Testis (tissue), 2 donors: ENCODE measurements around the gene COPG1.

Experiments used
- POLR2A ChIP-seq: fragments of 450-650 bp; IDR thresholded peaks from one replicate; pipeline ENCODE4 v1.6.1; 2017; ENCODE audit warnings: antibody characterized with exemption, mild to moderate bottlenecking, moderate library complexity
- TF ChIP-seq, protein P1 (sequence below), 3 experiments: fragments of 450-650 bp in 2 of 3; fragments of 200-600 bp in 1 of 3; sonication (generic) in 1 of 3; IDR thresholded peaks; one replicate each; pipeline ENCODE4 v1.5.1; 2016 to 2019; ENCODE audit warnings: antibody characterized with exemption in 3 of 3, mild to moderate bottlenecking in 2 of 3, moderate library complexity in 1 of 3

DNA sequence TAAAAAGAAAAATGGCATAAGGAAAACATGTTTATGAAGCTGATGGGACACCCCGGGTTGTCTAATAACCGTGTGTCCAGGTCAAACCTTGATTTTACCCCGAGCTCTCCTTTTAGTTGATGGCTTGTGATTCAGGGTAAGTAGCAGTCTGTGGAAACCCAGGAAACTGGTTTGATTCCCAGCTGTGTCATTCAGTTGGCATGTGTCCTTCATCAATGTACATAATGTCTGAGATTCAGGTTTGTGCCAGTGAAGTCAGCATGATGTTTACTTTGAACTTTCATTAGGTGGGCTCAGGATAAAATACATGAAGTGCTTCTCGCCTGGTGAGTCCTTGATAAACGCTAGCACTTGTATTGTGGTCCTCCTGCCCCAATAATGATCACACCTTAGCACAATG, 4.3 kb upstream of the COPG1 start:
- no peak for TF ChIP-seq POLR2A
- TF ChIP-seq, protein P1, sequence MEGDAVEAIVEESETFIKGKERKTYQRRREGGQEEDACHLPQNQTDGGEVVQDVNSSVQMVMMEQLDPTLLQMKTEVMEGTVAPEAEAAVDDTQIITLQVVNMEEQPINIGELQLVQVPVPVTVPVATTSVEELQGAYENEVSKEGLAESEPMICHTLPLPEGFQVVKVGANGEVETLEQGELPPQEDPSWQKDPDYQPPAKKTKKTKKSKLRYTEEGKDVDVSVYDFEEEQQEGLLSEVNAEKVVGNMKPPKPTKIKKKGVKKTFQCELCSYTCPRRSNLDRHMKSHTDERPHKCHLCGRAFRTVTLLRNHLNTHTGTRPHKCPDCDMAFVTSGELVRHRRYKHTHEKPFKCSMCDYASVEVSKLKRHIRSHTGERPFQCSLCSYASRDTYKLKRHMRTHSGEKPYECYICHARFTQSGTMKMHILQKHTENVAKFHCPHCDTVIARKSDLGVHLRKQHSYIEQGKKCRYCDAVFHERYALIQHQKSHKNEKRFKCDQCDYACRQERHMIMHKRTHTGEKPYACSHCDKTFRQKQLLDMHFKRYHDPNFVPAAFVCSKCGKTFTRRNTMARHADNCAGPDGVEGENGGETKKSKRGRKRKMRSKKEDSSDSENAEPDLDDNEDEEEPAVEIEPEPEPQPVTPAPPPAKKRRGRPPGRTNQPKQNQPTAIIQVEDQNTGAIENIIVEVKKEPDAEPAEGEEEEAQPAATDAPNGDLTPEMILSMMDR (IDR thresholded peaks at IDR 0.05): no peak
